AG10803 (cell line): ENCODE measurements around the gene CACUL1.

ENCODE experiments used
- DNase-seq: peaks from one replicate; pipeline ENCODE4 v3.0.0; 2010; ENCODE audit warnings: low read depth
- H3K4me3 ChIP-seq: 2 replicates; pipeline ENCODE4 v1.5.1; 2011; ENCODE audit warnings: mild to moderate bottlenecking, low read length, control low read depth
- TF ChIP-seq, protein P1 (sequence below): conservative IDR thresholded peaks from 2 replicates; pipeline ENCODE4 v1.5.1; 2011; ENCODE audit warnings: mild to moderate bottlenecking, low read length, control low read depth, inconsistent platforms

Gene CACUL1

GRCh38 chr10:118629211-118629610 lies 125.6 kb downstream of the CACUL1 start:
- TF ChIP-seq, protein P1, sequence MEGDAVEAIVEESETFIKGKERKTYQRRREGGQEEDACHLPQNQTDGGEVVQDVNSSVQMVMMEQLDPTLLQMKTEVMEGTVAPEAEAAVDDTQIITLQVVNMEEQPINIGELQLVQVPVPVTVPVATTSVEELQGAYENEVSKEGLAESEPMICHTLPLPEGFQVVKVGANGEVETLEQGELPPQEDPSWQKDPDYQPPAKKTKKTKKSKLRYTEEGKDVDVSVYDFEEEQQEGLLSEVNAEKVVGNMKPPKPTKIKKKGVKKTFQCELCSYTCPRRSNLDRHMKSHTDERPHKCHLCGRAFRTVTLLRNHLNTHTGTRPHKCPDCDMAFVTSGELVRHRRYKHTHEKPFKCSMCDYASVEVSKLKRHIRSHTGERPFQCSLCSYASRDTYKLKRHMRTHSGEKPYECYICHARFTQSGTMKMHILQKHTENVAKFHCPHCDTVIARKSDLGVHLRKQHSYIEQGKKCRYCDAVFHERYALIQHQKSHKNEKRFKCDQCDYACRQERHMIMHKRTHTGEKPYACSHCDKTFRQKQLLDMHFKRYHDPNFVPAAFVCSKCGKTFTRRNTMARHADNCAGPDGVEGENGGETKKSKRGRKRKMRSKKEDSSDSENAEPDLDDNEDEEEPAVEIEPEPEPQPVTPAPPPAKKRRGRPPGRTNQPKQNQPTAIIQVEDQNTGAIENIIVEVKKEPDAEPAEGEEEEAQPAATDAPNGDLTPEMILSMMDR, result no peak
- H3K4me3 ChIP-seq, result no peak overlapping the region
- DNase-seq, result peak; percentile 50

GRCh38 chr10:118628397-118628796 lies 126.4 kb downstream of the CACUL1 start:
- TF ChIP-seq, protein P1, result no peak
- DNase-seq, result no peak
- no peak overlapping the region for H3K4me3 ChIP-seq

DNA sequence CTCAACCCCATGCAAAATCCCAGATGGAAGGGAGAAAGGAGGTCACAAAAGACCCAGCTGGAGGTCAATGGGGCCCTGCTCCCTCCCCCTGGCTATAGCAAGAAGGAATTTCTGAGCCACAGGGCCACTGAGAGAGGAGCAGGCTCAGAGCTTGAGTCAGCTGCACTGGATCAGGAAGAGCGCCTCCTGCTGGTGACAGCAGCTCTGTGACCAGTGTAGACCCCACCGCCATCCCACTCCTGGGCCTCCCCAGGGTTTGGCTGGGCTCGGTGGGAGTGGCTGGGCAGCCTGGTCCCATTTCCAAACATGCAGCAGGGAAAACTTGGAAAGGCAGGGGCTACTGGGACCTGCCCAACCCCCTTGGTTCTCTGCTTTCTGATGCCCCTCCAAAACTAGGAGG lies 127.8 kb downstream of the CACUL1 start:
- H3K4me3 ChIP-seq, result no peak overlapping the region
- TF ChIP-seq, protein P1, result no peak
- no peak for DNase-seq
